Heart left ventricle (tissue), 13 donors: ENCODE results near the gene MAML3.

Experiments used
- CTCF ChIP-seq, 12 donors: fragments of 200-600 bp; sonication (generic) in 4 of 12; IDR thresholded peaks; one replicate each; pipeline versions ENCODE4 v1.5.0 to v1.8.0; 2018 to 2022; ENCODE audit warnings: antibody characterized with exemption in 12 of 12, mild to moderate bottlenecking in 5 of 12
- POLR2A ChIP-seq, 2 donors: fragments of 450-650 bp; IDR thresholded peaks; one replicate each; pipeline ENCODE4 v1.6.1; 2017; ENCODE audit warnings: antibody characterized with exemption in 2 of 2, mild to moderate bottlenecking in 2 of 2, moderate library complexity in 2 of 2
- donor health status: ischemic (EF 13 %, LVEDD 7.1; RV severe dilation, severe dysfunction).
- donor health status: DM: no; HTN: yes; CAD: no.
- donor health status: DM: no; HTN: no; CAD: no.
- donor health status: ischemic (EF 25% LVEDD 6.9; RV normal size, moderate dysfunction).
- donor health status: ischemic (EF 25% LVEDD 5.7; RV mildly dilated, moderate dysfunction).
- donor health status: ischemic (EF 35%, LVEDD 5.7; RV mildly dilated, moderate dysfunction).
- donor health status: nonischemic (EF 11% LVEDD 7.7; RV severe dilation, severe dysfunction).
- donor health status: DM: yes; HTN: yes; CAD: no.
- donor health status: PGD.
- donor health status: ischemic (EF 29% LVEDD 5.4; RV normal size, mild dysfunction).
- donor health status: nonischemic (EF 23%, LVEDD 6.1; RV moderate dilation, normal function).

- TF ChIP-seq CTCF (IDR thresholded peaks at IDR 0.05) (no peak), POLR2A (IDR thresholded peaks at IDR 0.05) (no peak)
These were observed 484.6 kb downstream of the MAML3 start for GRCh38 chr4:139669335-139669734.
